Vagina (tissue), 2 donors: ENCODE measurements around the gene CHN1. TPM values are rescaled to one million over a fixed set of nuclear protein-coding genes. Genes with fewer than 3 reads are reported as not detected.

Experiments used
- DNase-seq, 2 donors: peaks; one replicate each; pipeline ENCODE4 v3.0.0-alpha.2; 2017; ENCODE audit errors: extremely low spot score in 2 of 2
- H3K27ac ChIP-seq: fragments of 200-600 bp; sonication (generic); one replicate; pipeline ENCODE4 v1.5.1; 2019
- H3K27me3 ChIP-seq: fragments of 200-600 bp; sonication (generic); one replicate; pipeline ENCODE4 v1.5.1; 2019
- H3K36me3 ChIP-seq, 2 donors: fragments of 200-600 bp; sonication (generic); one replicate each; pipeline ENCODE4 v1.5.1; 2017 to 2019
- H3K4me1 ChIP-seq: fragments of 200-600 bp; sonication (generic); one replicate; pipeline ENCODE4 v1.5.1; 2019
- H3K4me3 ChIP-seq, 2 donors: fragments of 200-600 bp; sonication (generic); 1 replicate in 1 of 2; 2 replicates in 1 of 2; pipeline ENCODE4 v1.5.1; 2016 to 2019
- H3K9me3 ChIP-seq: fragments of 200-600 bp; sonication (generic); one replicate; pipeline ENCODE4 v1.5.1; 2019
- CTCF ChIP-seq, 3 experiments: fragments of 450-650 bp in 2 of 3; fragments of 200-600 bp in 1 of 3; sonication (generic) in 1 of 3; IDR thresholded peaks; one replicate each; pipeline ENCODE4 v1.5.1; 2017 to 2019; ENCODE audit warnings: antibody characterized with exemption in 3 of 3, mild to moderate bottlenecking in 2 of 3, moderate library complexity in 2 of 3
- POLR2A ChIP-seq, 2 donors: fragments of 450-650 bp; IDR thresholded peaks; one replicate each; pipeline ENCODE4 v1.6.1; 2017; ENCODE audit warnings: antibody characterized with exemption in 2 of 2, mild to moderate bottlenecking in 2 of 2, moderate library complexity in 2 of 2
- POLR2AphosphoS5 ChIP-seq, 2 donors: sonication (generic); formaldehyde crosslinking; IDR thresholded peaks; one replicate each; pipeline ENCODE4 v1.9.0; 2017; ENCODE audit warnings: antibody characterized with exemption in 2 of 2, mild to moderate bottlenecking in 2 of 2, low read depth in 1 of 2; ENCODE audit not compliant: insufficient read depth in 1 of 2
- intact Hi-C: fragments of 100-400 bp; cut with DNase I; formaldehyde crosslinking; loops from one replicate; pipeline ENCODE4 v1.15.1; 2023
- total RNA-seq: library from RNA; depleted of rRNA; stranded (reverse); fragments of >200 nt; gene quantifications from one replicate; pipeline ENCODE4 v1.2.3, GENCODE V29; 2016

CHN1 gene
- total RNA-seq, 1 donor from 2014 or later, result 9.6 TPM

GRCh38 chr2:175034716-175035115 is 29.5 kb upstream of the CHN1 start:
- Histone ChIP-seq H3K36me3 (no peaks in the 10 kb centered on the region), H3K27me3 (no peaks in the 10 kb centered on the region), H3K27ac (no peak overlapping the region), H3K9me3 (no peaks in the 10 kb centered on the region), H3K4me1 (no peaks in the 10 kb centered on the region), H3K4me3 (no peak overlapping the region)
- intact Hi-C loops, result no loop called here
- DNase-seq, result no peak
- TF ChIP-seq CTCF (IDR thresholded peaks at IDR 0.05) (no peak), POLR2AphosphoS5 (IDR thresholded peaks at IDR 0.05; ENCODE audit: insufficient read depth in 1 of 2, low read depth in 1 of 2) (no peak), POLR2A (IDR thresholded peaks at IDR 0.05) (no peak)

GRCh38 chr2:175030380-175031271 is 25.4 kb upstream of the CHN1 start:
- Histone ChIP-seq H3K27ac (peak overlapping the region; percentile 25), H3K36me3 (no peaks in the 10 kb centered on the region), H3K4me1 (no peaks in the 10 kb centered on the region), H3K27me3 (no peaks in the 10 kb centered on the region), H3K4me3 (no peak overlapping the region), H3K9me3 (no peaks in the 10 kb centered on the region)
- no peak for TF ChIP-seq POLR2A (IDR thresholded peaks at IDR 0.05)
- TF ChIP-seq POLR2AphosphoS5 (IDR thresholded peaks at IDR 0.05; ENCODE audit: insufficient read depth in 1 of 2, low read depth in 1 of 2), result no peak
- peak in 2 of 3 experiments; percentile 12 to 38 for TF ChIP-seq CTCF (IDR thresholded peaks at IDR 0.05)
- DNase-seq, result no peak
- intact Hi-C loops, result no loop called here

GRCh38 chr2:175027755-175028154 is 22.6 kb upstream of the CHN1 start:
- Histone ChIP-seq H3K4me1 (no peaks in the 10 kb centered on the region), H3K4me3 (no peak overlapping the region), H3K27me3 (no peaks in the 10 kb centered on the region), H3K9me3 (no peaks in the 10 kb centered on the region), H3K27ac (peak overlapping the region; percentile 64), H3K36me3 (no peaks in the 10 kb centered on the region)
- DNase-seq, result no peak
- no peak for TF ChIP-seq POLR2A (IDR thresholded peaks at IDR 0.05)
- TF ChIP-seq CTCF (IDR thresholded peaks at IDR 0.05), result no peak
- peak in 1 of 2 donors; percentile 21 for TF ChIP-seq POLR2AphosphoS5 (IDR thresholded peaks at IDR 0.05; ENCODE audit: insufficient read depth in 1 of 2, low read depth in 1 of 2)
- intact Hi-C loops, result no loop called here

- no peak for TF ChIP-seq POLR2A (IDR thresholded peaks at IDR 0.05)
- TF ChIP-seq POLR2AphosphoS5 (IDR thresholded peaks at IDR 0.05; ENCODE audit: insufficient read depth in 1 of 2, low read depth in 1 of 2), result no peak
- TF ChIP-seq CTCF (IDR thresholded peaks at IDR 0.05), result no peak
- H3K4me3 ChIP-seq, result no peak overlapping the region
- H3K27ac ChIP-seq, result no peak overlapping the region
- H3K9me3 ChIP-seq, result no peaks in the 10 kb centered on the region
- no peaks in the 10 kb centered on the region for H3K36me3 ChIP-seq
- no peaks in the 10 kb centered on the region for H3K27me3 ChIP-seq
- intact Hi-C loops, result no loop called here
- no peaks in the 10 kb centered on the region for H3K4me1 ChIP-seq
- no peak for DNase-seq
Measured at GRCh38 chr2:175026385-175026784, 21.2 kb upstream of the CHN1 start.

GRCh38 chr2:175025946-175026345 is 20.8 kb upstream of the CHN1 start:
- no peak for DNase-seq
- H3K9me3 ChIP-seq, result no peaks in the 10 kb centered on the region
- no peak overlapping the region for H3K4me3 ChIP-seq
- H3K27me3 ChIP-seq, result no peaks in the 10 kb centered on the region
- H3K27ac ChIP-seq, result no peak overlapping the region
- intact Hi-C loops, result no loop called here
- TF ChIP-seq CTCF (IDR thresholded peaks at IDR 0.05) (no peak), POLR2A (IDR thresholded peaks at IDR 0.05) (no peak), POLR2AphosphoS5 (IDR thresholded peaks at IDR 0.05; ENCODE audit: insufficient read depth in 1 of 2, low read depth in 1 of 2) (no peak)
- H3K36me3 ChIP-seq, result no peaks in the 10 kb centered on the region
- H3K4me1 ChIP-seq, result no peaks in the 10 kb centered on the region
